GM19239 (cell line): ENCODE results near the gene NUP98.

ENCODE experiments used
- DNase-seq: peaks from one replicate; pipeline ENCODE4 v3.0.0; 2011; ENCODE audit warnings: low spot score; ENCODE audit not compliant: insufficient read length
- FAIRE-seq: peaks from 2 replicates; lab custom pipeline; 2011; peaks lifted over from hg19 to GRCh38; lab: Jason Lieb, UNC

The NUP98 gene

DNA sequence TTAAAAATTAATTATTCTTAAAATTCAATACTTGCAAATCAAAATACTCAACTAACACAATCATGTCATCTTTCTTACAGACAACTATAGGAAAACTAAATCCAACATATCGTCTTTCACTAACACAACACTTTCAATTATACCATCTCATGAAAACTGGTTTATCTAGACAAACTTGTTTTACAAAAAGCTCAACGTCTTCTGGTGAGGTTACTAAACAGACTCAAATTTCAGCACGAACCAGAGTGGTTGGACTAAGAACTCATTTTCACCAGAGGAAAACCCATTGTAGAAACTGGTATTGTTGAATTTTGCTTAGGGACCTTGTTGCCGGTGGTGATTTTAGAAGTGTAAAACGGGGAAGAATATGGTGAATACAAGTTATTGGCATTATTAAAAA, 52.2 kb downstream of the NUP98 start:
- DNase-seq (no peak), FAIRE-seq (no peak)

- DNase-seq (no peak), FAIRE-seq (no peak)
Observed at GRCh38 chr11:3738723-3739122, 58.6 kb downstream of the NUP98 start.

- DNase-seq (no peak), FAIRE-seq (no peak)
Observed at GRCh38 chr11:3738241-3738640, 59.1 kb downstream of the NUP98 start.

DNA sequence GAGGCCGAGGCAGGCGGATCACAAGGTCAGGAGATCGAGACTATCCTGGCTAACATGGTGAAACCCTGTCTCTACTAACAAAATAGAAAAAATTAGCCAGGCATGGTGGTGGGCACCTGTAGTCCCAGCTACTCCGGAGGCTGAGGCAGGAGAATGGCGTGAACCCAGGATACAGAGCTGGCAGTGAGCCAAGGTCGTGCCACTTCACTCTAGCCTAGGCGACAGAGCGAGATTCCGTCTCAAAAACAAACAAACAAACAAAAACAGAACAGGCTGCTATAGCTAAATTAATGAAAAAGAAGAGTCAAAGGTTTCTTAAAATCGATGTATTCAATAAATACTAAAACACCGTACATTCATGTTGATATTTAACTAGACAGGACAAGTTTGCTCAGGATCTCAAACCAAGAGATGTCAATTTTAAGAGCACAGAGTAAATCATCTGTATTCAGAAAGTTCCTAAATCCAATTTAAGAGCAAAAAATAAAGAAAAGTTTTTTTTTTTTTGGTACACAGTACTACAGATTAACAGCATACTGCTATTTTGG, 59.9 kb downstream of the NUP98 start:
- DNase-seq (no peak), FAIRE-seq (no peak)

GRCh38 chr11:3736816-3737215, 60.5 kb downstream of the NUP98 start:
- FAIRE-seq (no peak), DNase-seq (no peak)

DNA sequence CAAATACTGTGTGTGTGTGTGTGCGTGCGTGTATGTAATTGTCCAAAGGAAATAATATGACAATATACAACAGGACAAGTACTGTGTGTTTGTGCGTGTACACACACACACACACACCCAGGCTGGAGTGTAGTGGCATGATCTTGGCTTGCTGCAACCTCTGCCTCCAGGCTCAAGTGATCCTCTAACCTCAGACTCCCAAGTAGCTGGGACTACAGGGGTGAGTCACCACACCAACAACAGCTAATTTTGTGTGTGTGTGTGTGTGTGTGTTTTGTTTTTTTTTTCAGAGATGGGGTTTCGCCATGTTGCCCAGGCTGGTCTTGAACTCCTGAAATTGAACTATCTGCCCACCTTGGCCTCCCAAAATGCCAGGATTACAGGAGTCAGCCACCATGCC, 61.5 kb downstream of the NUP98 start:
- DNase-seq (no peak), FAIRE-seq (no peak)

DNA sequence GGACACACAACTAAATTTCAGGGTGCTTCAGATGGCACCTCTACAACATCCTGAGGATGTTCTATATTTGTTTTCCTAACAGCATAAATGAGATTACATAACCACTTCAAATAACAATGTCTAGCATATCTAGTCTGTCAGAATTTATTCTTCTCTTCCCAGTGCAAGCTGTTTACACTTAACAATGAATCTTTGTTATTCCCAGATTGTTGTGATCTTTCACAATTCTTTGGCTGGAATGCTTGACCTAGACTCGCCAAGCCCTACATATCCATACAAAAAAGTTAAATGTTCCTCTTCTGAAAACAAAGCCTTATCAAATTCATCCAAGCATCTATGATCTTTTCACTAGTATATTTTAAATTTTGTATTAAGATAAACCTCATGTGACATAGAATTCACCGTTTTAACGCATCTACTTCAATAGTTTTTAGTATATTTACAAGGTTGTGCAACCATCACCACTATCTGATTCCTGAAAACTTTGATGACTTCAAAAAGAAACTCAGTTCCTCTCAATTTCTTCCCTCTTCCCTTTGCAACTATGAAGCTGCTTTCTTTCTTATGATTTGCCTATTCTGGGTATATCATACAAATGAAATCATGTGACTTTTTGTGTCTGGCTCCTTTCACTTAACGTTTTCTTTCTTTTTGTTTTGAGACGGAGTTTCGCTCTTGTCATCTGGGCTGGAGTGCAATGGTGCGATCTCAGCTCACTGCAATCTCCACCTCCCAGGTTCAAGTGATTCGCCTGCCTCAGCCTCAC, 64.5 kb downstream of the NUP98 start:
- DNase-seq (no peak), FAIRE-seq (no peak)

DNA sequence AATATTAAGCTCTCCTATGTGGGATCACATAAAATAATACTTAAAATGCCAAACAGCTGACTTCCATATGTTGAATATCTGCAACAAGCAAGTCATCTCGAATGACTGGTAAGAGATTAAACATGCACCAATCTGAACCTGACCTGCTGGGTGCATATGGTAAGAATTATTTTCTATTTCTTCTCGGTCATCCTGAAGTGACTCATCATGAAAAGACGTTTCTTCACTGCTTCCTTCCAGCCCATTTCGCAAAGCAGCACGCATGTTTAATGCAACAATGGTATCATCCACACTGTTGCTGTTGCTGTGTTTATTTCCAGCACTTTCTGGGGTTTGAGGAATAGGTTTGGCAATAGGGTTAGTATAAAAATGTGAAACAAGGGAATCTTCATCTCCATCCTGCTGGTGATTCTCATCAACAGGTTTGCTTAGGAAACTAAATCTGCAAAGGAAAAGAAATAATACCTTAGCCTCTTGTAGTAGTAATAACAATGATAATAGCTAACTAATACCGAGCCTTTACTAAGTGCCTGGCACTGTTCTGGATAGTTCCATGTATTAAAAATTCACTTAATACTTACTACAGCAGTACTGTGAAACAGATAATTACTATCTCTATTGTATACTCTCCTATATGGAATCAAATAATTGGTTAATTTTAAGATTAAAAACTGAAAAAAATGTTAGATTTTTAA, 74.2 kb downstream of the NUP98 start:
- DNase-seq (no peak), FAIRE-seq (no peak)

DNA sequence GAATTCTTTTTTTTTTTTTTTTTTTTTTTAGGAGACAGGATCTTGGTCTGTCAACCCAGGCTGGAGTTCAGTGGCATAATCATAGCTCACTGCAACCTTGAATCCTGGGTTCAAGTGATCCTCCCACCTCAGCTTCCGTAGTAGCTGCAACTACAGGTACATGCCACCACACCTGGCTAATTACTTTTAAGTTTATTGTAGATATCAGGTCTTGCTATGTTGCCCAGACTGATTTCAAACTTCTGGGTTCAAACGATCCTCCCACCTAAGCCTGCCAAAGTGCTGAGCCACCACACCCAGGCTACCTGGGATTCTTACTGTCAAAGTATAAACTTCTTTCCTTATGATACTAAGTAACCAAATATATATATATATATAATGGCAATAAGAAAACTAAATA, 75.3 kb downstream of the NUP98 start:
- no peak for DNase-seq
- no peak for FAIRE-seq

DNA sequence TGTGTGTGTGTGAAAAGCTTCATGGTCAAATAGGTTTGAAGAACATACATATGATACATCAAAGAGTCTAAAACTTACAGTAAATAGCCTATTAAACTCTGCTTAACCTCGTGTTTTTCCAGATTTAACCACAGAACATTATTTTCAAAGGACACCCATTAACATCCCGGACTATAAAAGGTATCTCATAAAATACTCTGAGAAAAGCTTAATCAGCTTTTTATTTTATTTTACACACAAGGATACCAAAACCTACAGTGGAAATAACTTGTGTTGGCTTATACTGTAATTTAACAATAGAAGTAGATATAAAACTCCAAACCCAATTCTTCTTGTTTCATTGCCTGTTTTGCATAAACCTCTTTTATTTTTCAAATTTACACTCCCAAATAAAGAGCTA, 76.4 kb downstream of the NUP98 start:
- DNase-seq (no peak), FAIRE-seq (no peak)

GRCh38 chr11:3712274-3712673, 85.1 kb downstream of the NUP98 start:
- DNase-seq (no peak), FAIRE-seq (no peak)

DNA sequence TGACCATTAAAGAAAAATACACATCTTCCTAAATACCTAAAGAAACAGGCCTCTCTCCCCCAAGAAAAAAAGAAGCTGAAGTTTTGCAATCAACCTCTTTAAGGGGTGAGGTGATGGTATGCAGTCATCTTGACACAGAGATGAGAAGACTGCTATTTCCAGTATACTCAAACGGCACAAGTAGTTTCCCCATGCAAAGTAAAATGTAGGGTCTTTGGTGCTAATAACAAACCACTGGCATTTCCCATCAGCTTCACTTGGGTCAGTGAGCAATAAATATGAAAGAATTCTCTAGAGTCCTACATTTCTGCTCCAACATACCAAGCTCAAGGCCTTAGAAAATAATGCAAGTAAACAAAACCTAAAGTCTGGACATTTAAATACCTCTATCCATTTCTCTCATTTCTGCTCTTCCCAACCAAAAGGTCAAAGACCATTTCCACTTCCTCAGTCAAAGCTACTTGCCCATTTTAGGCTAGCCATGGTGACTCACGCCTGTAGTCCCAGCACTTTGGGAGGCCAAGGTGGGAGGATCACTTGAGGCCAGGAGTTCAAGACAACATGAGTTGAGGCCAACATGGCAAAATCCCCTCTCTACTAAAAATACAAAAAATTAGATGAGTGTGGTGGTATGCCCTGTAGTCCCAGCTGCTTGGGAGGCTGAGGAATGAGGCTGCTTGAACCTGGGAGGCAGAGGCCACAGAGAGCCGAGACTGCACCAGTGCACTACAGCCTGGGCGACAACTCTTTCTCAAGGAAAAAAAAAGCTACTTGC, 86.7 kb downstream of the NUP98 start:
- no peak for DNase-seq
- no peak for FAIRE-seq

GRCh38 chr11:3709977-3710376, 87.4 kb downstream of the NUP98 start:
- DNase-seq: no peak
- FAIRE-seq: no peak

DNA sequence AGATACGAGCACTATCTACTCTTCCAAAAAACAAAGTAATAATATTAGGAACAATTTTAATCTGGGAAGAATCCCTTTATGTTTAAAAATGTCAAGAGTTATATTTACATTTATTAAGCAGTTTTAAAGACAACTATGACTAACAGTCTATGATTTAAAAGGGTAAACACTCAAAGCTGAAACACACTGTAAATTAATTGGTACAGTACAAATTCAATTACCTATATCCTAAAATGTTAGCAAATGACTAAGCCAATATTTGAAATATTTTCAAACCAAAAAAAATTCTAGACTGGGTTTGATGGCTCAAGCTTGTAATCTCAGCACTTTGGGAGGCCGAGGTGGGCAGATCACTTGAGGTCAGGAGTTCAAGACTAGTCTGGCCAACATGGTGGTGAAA, 90.2 kb downstream of the NUP98 start:
- no peak for DNase-seq
- FAIRE-seq: no peak

DNA sequence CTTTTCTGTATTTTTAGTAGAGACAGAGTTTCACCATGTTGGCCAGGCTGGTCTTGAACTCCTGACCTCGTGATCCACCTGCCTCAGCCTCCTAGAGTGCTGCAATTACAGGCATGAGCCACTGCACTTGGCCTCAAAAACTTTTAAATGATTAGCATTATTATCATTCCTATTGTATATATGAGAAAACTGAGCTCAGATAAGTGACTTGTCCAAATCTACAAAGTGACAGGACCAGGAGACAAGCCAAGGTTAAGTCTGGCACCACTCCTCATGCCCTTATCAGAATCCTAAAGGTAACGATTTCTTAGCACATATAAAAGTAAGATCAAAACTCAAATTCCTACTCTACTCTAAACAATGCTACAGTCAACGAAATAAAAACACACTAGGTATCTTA, 94.0 kb downstream of the NUP98 start:
- FAIRE-seq: no peak
- DNase-seq: no peak

- FAIRE-seq (no peak), DNase-seq (no peak)
Observed at GRCh38 chr11:3700910-3701309, 96.4 kb downstream of the NUP98 start.

- FAIRE-seq (no peak), DNase-seq (no peak)
Observed at GRCh38 chr11:3700410-3700809, 96.9 kb downstream of the NUP98 start.

DNA sequence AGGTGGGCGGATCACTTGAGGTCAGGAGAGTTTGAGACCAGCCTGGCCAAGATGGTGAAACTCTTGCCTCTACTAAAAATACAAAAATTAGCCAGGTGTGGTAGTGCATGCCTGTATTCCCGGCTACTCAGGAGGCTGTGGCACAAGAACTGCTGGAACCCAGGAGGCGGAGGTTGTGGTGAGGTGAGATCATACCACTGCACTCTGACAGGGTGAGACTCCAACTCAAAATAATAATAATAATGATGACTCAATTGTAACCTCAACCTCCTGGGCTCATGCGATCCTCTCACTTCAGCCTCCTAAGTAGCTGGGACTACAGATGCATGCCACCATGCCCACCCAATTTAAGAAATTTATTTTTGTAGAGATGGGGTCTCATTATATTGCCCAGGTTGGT, 110.6 kb downstream of the NUP98 start:
- FAIRE-seq: no peak
- DNase-seq: no peak

GRCh38 chr11:3685923-3686322, 111.4 kb downstream of the NUP98 start:
- FAIRE-seq: no peak

DNA sequence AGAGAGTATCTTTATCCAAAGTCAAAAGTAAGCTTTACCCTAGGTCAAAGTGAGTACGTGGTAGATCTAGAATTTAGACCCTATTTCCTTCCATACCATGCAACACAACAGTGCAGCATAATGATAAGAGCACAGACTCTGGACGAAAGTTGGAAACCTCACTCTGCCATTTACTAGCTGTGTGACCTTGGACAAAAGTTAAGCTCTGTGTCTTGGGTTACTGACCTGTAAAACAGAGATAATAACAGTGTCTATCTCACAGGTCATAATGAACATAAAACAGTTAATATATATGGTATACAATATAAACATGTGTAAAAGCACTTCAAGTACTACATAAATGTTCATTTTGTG, 112.6 kb downstream of the NUP98 start:
- FAIRE-seq (no peak), DNase-seq (no peak)

More at GRCh38 chr11:3685923-3686322, 111.4 kb downstream of the NUP98 start:
- no peak for DNase-seq
